ENCODE results near the gene FIBIN. TPM values are rescaled to one million over a fixed set of nuclear protein-coding genes. Genes with fewer than 3 reads are reported as not detected.

FIBIN gene
- total and polyA plus RNA-seq, 2 donors (not counting 3 experiments of a cell fraction or from before 2014, with no cell fraction given) = not detected

GRCh38 chr11:26947904-26948639 lies 45.8 kb upstream of the FIBIN start:
- dilution Hi-C loops (cut with MboI; ENCODE audit: extremely low pct_ligation_motif_present, low sequenced_read_pairs) (no loop called here), intact Hi-C loops (cut with micrococcal nuclease) (no loop called here)
- no peak overlapping the region for H3K9ac ChIP-seq (replicated peaks; ENCODE audit: extremely low read depth, insufficient read depth, low read length)
- H3K9me3 ChIP-seq (replicated peaks; ENCODE audit: control insufficient read depth, insufficient read depth, low read length) = no peaks in the 10 kb centered on the region
- FAIRE-seq (no peak), DNase-seq (ENCODE audit: low read depth, low spot score) (no peak)
- H3K27ac ChIP-seq (ENCODE audit: insufficient read depth, low read depth, low read length) = no peak overlapping the region
- H4K20me1 ChIP-seq (replicated peaks; ENCODE audit: control insufficient read depth, extremely low read depth, insufficient read depth, low read length) = no peaks in the 10 kb centered on the region
- no peaks in the 10 kb centered on the region for H3K4me1 ChIP-seq (ENCODE audit: control insufficient read depth, extremely low read depth, insufficient read depth, low read length)
- no peaks in the 10 kb centered on the region for H3K79me2 ChIP-seq (ENCODE audit: control insufficient read depth, insufficient read depth, low read length)
- POLR2A ChIA-PET = no interaction called here
- CTCF ChIA-PET = no interaction called here
- H2AFZ ChIP-seq (ENCODE audit: low read depth, low read length) = no peak overlapping the region
- no peaks in the 10 kb centered on the region for H3K9me1 ChIP-seq (replicated peaks; ENCODE audit: control insufficient read depth, extremely low read depth, insufficient read depth, low read length)
- no peaks in the 10 kb centered on the region for H3K27me3 ChIP-seq (ENCODE audit: control insufficient read depth in 2 of 2, insufficient read depth in 2 of 2, low read length in 2 of 2)
- TF ChIP-seq, protein P1, sequence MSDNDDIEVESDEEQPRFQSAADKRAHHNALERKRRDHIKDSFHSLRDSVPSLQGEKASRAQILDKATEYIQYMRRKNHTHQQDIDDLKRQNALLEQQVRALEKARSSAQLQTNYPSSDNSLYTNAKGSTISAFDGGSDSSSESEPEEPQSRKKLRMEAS (IDR thresholded peaks at IDR 0.05; ENCODE audit: insufficient read depth, insufficient read length) = no peak
- TF ChIP-seq FOS (IDR thresholded peaks at IDR 0.05; ENCODE audit: borderline replicate concordance, insufficient read depth, low read length) = no peak
- no peak for TF ChIP-seq JUN (IDR thresholded peaks at IDR 0.05; ENCODE audit: borderline replicate concordance, insufficient read depth, insufficient read length, low read depth)
- TF ChIP-seq POLR2AphosphoS5 (IDR thresholded peaks at IDR 0.05; ENCODE audit: insufficient read depth, low read depth, low read length) = no peak
- TF ChIP-seq, protein P2, sequence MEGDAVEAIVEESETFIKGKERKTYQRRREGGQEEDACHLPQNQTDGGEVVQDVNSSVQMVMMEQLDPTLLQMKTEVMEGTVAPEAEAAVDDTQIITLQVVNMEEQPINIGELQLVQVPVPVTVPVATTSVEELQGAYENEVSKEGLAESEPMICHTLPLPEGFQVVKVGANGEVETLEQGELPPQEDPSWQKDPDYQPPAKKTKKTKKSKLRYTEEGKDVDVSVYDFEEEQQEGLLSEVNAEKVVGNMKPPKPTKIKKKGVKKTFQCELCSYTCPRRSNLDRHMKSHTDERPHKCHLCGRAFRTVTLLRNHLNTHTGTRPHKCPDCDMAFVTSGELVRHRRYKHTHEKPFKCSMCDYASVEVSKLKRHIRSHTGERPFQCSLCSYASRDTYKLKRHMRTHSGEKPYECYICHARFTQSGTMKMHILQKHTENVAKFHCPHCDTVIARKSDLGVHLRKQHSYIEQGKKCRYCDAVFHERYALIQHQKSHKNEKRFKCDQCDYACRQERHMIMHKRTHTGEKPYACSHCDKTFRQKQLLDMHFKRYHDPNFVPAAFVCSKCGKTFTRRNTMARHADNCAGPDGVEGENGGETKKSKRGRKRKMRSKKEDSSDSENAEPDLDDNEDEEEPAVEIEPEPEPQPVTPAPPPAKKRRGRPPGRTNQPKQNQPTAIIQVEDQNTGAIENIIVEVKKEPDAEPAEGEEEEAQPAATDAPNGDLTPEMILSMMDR (IDR thresholded peaks at IDR 0.05; ENCODE audit: extremely low read depth in 1 of 2, insufficient read depth in 1 of 2, low read depth in 1 of 2, low read length in 2 of 2) = no peak
- no peak for TF ChIP-seq GATA2 (IDR thresholded peaks at IDR 0.05; ENCODE audit: insufficient read depth, insufficient read length, low read depth, low read length)
- no peak for TF ChIP-seq EZH2 (IDR thresholded peaks at IDR 0.05; ENCODE audit: borderline replicate concordance, low read depth, low read length, severe bottlenecking)
- TF ChIP-seq POLR2A (IDR thresholded peaks at IDR 0.05; ENCODE audit: low read depth, low read length) = no peak
- no peak for TF ChIP-seq MYC (IDR thresholded peaks at IDR 0.05; ENCODE audit: low read depth, low read length)
- no TSS peak for BruUV-seq (replicated peaks)
- no peak overlapping the region for H3K4me2 ChIP-seq (ENCODE audit: insufficient read depth, low read length)
- no peaks in the 10 kb centered on the region for H3K36me3 ChIP-seq (ENCODE audit: control insufficient read depth in 2 of 2, extremely low read depth in 1 of 2, insufficient read depth in 2 of 2, low read length in 2 of 2)
- no peak overlapping the region for H3K4me3 ChIP-seq (replicated peaks in 1 of 3; ENCODE audit: insufficient read depth in 1 of 3, low read depth in 1 of 3, low read length in 3 of 3)

All from endothelial cell of umbilical vein (primary cell).